Kidney epithelial cell (primary cell): ENCODE measurements around the gene EBF4. TPM values are rescaled to one million over a fixed set of nuclear protein-coding genes. Genes with fewer than 3 reads are reported as not detected.

ENCODE experiments used
- DNase-seq: peaks from one replicate; pipeline ENCODE4 v3.0.0-alpha.2; 2010; ENCODE audit warnings: low read depth
- H3K27me3 ChIP-seq: 2 replicates; pipeline ENCODE4 v1.6.0; 2011; ENCODE audit warnings: low read length; ENCODE audit not compliant: control insufficient read depth, insufficient read depth
- H3K36me3 ChIP-seq: 2 replicates; pipeline ENCODE4 v1.5.1; 2011; ENCODE audit warnings: low read length; ENCODE audit not compliant: control insufficient read depth, insufficient read depth
- H3K4me3 ChIP-seq: 2 replicates; pipeline ENCODE4 v1.5.1; 2011; ENCODE audit warnings: low read depth, mild to moderate bottlenecking, control low read depth, low read length
- CTCF ChIP-seq: IDR thresholded peaks from 2 replicates; pipeline ENCODE4 v1.5.1; 2011; ENCODE audit warnings: mild to moderate bottlenecking, moderate library complexity, low read length, control low read depth, inconsistent platforms; ENCODE audit not compliant: insufficient read depth, poor library complexity, severe bottlenecking
- total RNA-seq: library from RNA; depleted of rRNA; stranded (reverse); fragments of >200 nt; gene quantifications from 2 replicates; pipeline ENCODE4 v1.2.3, GENCODE V29; 2015

EBF4 gene
- total RNA-seq, 1 donor from 2014 or later, result 8.1 TPM

DNA sequence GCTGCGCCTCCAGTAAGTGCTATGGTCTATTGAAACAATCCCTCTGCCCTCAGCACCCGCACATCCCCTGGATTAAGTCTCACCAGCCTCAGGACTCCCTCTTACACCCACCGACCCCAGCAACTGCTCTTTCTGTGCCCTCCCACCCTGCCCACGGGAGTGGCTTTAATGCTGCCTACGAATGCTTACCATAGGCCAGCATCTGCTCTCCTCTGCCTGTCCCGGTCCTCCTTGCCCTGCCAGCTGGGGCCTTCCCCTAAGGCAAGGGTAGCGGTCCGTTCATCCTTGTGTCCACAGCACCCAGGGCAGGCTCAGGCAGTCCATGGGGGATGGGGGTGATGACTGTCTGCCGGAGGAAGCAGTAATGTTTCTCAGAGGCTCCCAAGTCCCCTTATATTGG, 4.1 kb downstream of the EBF4 start:
- DNase-seq, result no peak
- TF ChIP-seq CTCF, result no peak
- no peak overlapping the region for H3K4me3 ChIP-seq
- no peaks in the 10 kb centered on the region for H3K36me3 ChIP-seq
- peaks cover 64% of the 10 kb centered on the region for H3K27me3 ChIP-seq

DNA sequence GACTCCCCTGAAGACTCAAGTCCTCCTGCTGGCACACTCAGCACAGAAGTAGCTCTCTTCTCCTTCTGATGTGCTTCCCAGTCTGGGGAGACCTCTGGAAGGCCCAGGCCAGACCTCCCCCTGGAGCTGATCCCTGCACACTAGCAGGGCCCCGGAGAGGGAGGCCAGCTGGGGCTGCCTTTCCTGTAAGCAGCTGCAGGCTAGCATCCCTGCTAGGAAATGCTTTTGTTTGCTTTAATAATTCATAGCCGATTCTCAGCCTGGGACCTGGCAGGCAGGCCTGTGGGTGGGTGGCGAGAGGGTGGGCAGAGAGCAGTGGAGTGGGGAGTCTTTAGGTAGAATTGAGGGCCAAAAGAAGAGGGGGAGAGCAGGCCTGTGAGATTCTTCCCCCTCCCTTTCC, 5.2 kb downstream of the EBF4 start:
- Histone ChIP-seq H3K4me3 (no peak overlapping the region), H3K27me3 (peaks cover 58% of the 10 kb centered on the region), H3K36me3 (no peaks in the 10 kb centered on the region)
- no peak for TF ChIP-seq CTCF
- no peak for DNase-seq

GRCh38 chr20:2698186-2698817, 5.7 kb downstream of the EBF4 start:
- H3K4me3 ChIP-seq, result no peak overlapping the region
- TF ChIP-seq CTCF, result no peak
- no peak for DNase-seq
- H3K36me3 ChIP-seq, result no peaks in the 10 kb centered on the region
- H3K27me3 ChIP-seq, result peaks cover 56% of the 10 kb centered on the region

DNA sequence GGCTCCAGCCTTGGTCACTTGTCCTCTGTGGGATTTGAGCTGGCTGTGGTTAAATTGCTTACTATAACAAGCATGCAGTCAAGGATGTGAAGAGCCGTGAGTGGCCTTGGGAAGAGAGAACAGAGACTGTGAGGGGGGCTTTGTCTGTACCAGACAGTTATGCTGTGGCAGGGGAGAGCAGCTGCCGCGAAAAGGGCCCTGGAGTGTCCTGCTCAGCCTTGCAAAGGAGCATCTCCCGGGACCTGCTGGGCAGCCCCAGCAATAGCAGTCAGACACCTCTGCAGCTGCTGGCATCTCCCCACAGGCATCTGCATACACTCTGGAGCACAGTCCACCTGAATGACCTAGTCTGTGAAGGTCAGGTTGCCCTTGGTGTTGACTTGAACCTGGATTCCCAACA, 6.3 kb downstream of the EBF4 start:
- Histone ChIP-seq H3K27me3 (peaks cover 50% of the 10 kb centered on the region), H3K4me3 (no peak overlapping the region), H3K36me3 (no peaks in the 10 kb centered on the region)
- no peak for TF ChIP-seq CTCF
- DNase-seq, result no peak

DNA sequence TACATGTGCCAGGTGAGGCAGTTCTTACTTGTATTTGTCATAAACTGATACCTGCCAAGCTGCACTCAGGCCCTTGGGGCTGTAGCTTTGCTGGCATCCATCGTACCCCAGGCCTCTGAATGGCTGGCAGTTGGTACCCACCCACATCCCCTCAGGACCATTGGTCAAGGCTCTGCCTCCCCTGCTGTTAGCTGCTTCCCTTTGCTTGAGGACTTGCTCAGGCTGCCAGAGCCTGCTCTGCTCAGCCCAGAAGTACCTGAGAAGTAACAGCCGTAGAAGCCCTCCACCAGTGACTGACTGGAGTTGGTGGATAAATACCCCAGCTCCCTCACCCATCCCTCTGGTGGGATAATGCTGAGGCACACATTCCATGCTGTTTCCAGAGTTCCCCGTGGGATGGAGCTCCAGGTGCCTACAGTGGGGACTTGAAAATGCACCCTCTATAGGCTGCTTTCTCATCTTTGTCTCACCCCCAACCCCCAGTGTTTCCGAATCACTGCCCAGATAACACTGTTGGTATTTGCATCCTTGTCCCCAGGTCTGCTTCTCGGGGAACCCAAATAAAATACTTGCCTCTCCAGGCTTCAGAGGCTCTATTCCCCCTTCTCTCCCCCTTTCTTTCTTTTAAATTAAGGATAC, 7.3 kb downstream of the EBF4 start:
- DNase-seq, result no peak
- H3K36me3 ChIP-seq, result no peaks in the 10 kb centered on the region

More for the DNA sequence above, 7.3 kb downstream of the EBF4 start:
- Histone ChIP-seq H3K27me3 (peaks cover 44% of the 10 kb centered on the region), H3K4me3 (no peak overlapping the region)
- no peak for TF ChIP-seq CTCF
